Liver (tissue), 9 donors: Measurements from ENCODE around the gene PEX7. TPM values are rescaled to one million over a fixed set of nuclear protein-coding genes. Genes with fewer than 3 reads are reported as not detected.

ENCODE experiments used
- DNase-seq: peaks from one replicate; pipeline ENCODE4 v3.0.0-alpha.2; 2017; ENCODE audit warnings: low spot score
- H3K27ac ChIP-seq, 2 donors: one replicate each; pipeline ENCODE4 v1.7.0; 2013; ENCODE audit warnings: inconsistent platforms in 2 of 2, low read length in 2 of 2, control low read depth in 1 of 2, low read depth in 1 of 2, mild to moderate bottlenecking in 1 of 2
- H3K27me3 ChIP-seq, 4 donors: one replicate each; pipeline versions ENCODE4 v1.6.1 to v1.7.0; 2013; ENCODE audit warnings: low read length in 3 of 4, inconsistent platforms in 1 of 4, mild to moderate bottlenecking in 1 of 4, moderate library complexity in 1 of 4; ENCODE audit not compliant: control insufficient read depth in 4 of 4, insufficient read depth in 4 of 4
- H3K36me3 ChIP-seq, 4 donors: one replicate each; pipeline versions ENCODE4 v1.6.1 to v1.7.0; 2013; ENCODE audit warnings: low read length in 3 of 4, mild to moderate bottlenecking in 3 of 4, low read depth in 1 of 4, moderate library complexity in 1 of 4; ENCODE audit not compliant: control insufficient read depth in 4 of 4, insufficient read depth in 3 of 4
- H3K4me1 ChIP-seq, 4 donors: one replicate each; pipeline versions ENCODE4 v1.6.1 to v1.7.0; 2013; ENCODE audit warnings: low read length in 3 of 4, mild to moderate bottlenecking in 3 of 4, moderate library complexity in 1 of 4; ENCODE audit not compliant: control insufficient read depth in 4 of 4, insufficient read depth in 4 of 4
- H3K4me3 ChIP-seq, 3 donors: one replicate each; pipeline versions ENCODE4 v1.6.1 to v1.7.0; 2013; ENCODE audit warnings: low read length in 3 of 3, control low read depth in 1 of 3, low read depth in 1 of 3, mild to moderate bottlenecking in 1 of 3
- H3K9ac ChIP-seq, 2 donors: one replicate each; pipeline ENCODE4 v1.7.0; 2013; ENCODE audit warnings: low read length in 2 of 2, mild to moderate bottlenecking in 2 of 2, moderate library complexity in 2 of 2, control low read depth in 1 of 2, low read depth in 1 of 2
- H3K9me3 ChIP-seq, 4 donors: one replicate each; pipeline versions ENCODE4 v1.6.1 to v1.7.0; 2013; ENCODE audit warnings: low read length in 3 of 4; ENCODE audit not compliant: control insufficient read depth in 4 of 4
- EGR1 ChIP-seq, 2 donors: IDR thresholded peaks; 2 replicates each; pipeline ENCODE4 v1.6.1; 2016 to 2018; ENCODE audit warnings: antibody characterized with exemption in 2 of 2, low read depth in 2 of 2
- FOXA1 ChIP-seq: IDR thresholded peaks from 2 replicates; pipeline ENCODE4 v1.6.1; 2016; ENCODE audit warnings: antibody characterized with exemption
- FOXA2 ChIP-seq: IDR thresholded peaks from 2 replicates; pipeline ENCODE4 v1.6.1; 2016; ENCODE audit warnings: antibody characterized with exemption
- GABPA ChIP-seq, 2 donors: IDR thresholded peaks in 1 of 2; conservative IDR thresholded peaks in 1 of 2; 2 replicates each; pipeline ENCODE4 v1.6.1; 2016; ENCODE audit warnings: antibody characterized with exemption in 2 of 2, mild to moderate bottlenecking in 1 of 2, moderate library complexity in 1 of 2
- HNF4A ChIP-seq, 2 donors: conservative IDR thresholded peaks; 2 replicates each; pipeline ENCODE4 v1.6.1; 2016; ENCODE audit warnings: antibody characterized with exemption in 2 of 2, mild to moderate bottlenecking in 2 of 2
- HNF4G ChIP-seq: IDR thresholded peaks from 2 replicates; pipeline ENCODE4 v1.6.1; 2016; ENCODE audit warnings: antibody characterized with exemption
- JUND ChIP-seq, 2 donors: IDR thresholded peaks; 2 replicates each; pipeline ENCODE4 v1.6.1; 2016; ENCODE audit warnings: antibody characterized with exemption in 2 of 2
- NR2F2 ChIP-seq: IDR thresholded peaks from 2 replicates; pipeline ENCODE4 v1.6.1; 2016; ENCODE audit warnings: antibody characterized with exemption
- RAD21 ChIP-seq, 2 donors: IDR thresholded peaks; 2 replicates each; pipeline ENCODE4 v1.6.1; 2016; ENCODE audit warnings: antibody characterized with exemption in 2 of 2, mild to moderate bottlenecking in 2 of 2
- RXRA ChIP-seq, 2 donors: IDR thresholded peaks; 2 replicates each; pipeline ENCODE4 v1.6.1; 2017 to 2018; ENCODE audit warnings: antibody characterized with exemption in 2 of 2, mild to moderate bottlenecking in 1 of 2
- SP1 ChIP-seq: IDR thresholded peaks from 2 replicates; pipeline ENCODE4 v1.6.1; 2018; ENCODE audit warnings: antibody characterized with exemption, mild to moderate bottlenecking
- TAF1 ChIP-seq: conservative IDR thresholded peaks from 2 replicates; pipeline ENCODE4 v1.6.1; 2016; ENCODE audit warnings: antibody characterized with exemption, mild to moderate bottlenecking
- YY1 ChIP-seq: IDR thresholded peaks from 2 replicates; pipeline ENCODE4 v1.6.1; 2016; ENCODE audit warnings: antibody characterized with exemption, mild to moderate bottlenecking
- WGBS: extraction: QIAGEN DNeasy Blood & Tissue Kit; methylation state at CpG from one replicate; pipeline ENCODE4 v1.1.7; 2013; 5-methylcytosine and 5-hydroxymethylcytosine counted together
- polyA plus RNA-seq, 2 donors: library from polyadenylated mRNA; stranded (reverse) in 1 of 2; unstranded in 1 of 2; fragments of 200-250 nt in 1 of 2; fragments of >200 nt in 1 of 2; fragmentation: Nextera tagmentation in 1 of 2; extraction: Ambion mirVana in 1 of 2; gene quantifications; one replicate each; pipeline versions ENCODE4 v1.2.1 to v1.2.3, GENCODE V29; 2013 to 2015
- total RNA-seq, 2 donors: library from RNA; depleted of rRNA; stranded (reverse); fragments of >200 nt; gene quantifications; one replicate each; pipeline ENCODE4 v1.2.3, GENCODE V29; 2014
- TF ChIP-seq, protein P1 (sequence below): IDR thresholded peaks from 2 replicates; pipeline ENCODE4 v1.6.1; 2016; ENCODE audit warnings: antibody characterized with exemption, mild to moderate bottlenecking
- TF ChIP-seq, protein P2 (sequence below): IDR thresholded peaks from 2 replicates; pipeline ENCODE4 v1.6.1; 2016; ENCODE audit warnings: antibody characterized with exemption
- TF ChIP-seq, protein P3 (sequence below): fragments of 150-350 bp; IDR thresholded peaks from 2 replicates; pipeline ENCODE4 v1.5.1; 2017; ENCODE audit warnings: improper control_type of control experiment, low read depth, low read length; ENCODE audit not compliant: missing input control
- TF ChIP-seq, protein P4 (sequence below): IDR thresholded peaks from 2 replicates; pipeline ENCODE4 v1.6.1; 2016; ENCODE audit warnings: antibody characterized with exemption
- TF ChIP-seq, protein P5 (sequence below): IDR thresholded peaks from 2 replicates; pipeline ENCODE4 v1.6.1; 2016; ENCODE audit warnings: antibody characterized with exemption
- donor health status: healthy.
- donor health status: healthy.
- donor health status: healthy.
- donor health status: healthy.
- donor health status: healthy.

PEX7 gene
- total and polyA plus RNA-seq, 4 donors: 5.2 to 7.5 (median 6.2) TPM

DNA sequence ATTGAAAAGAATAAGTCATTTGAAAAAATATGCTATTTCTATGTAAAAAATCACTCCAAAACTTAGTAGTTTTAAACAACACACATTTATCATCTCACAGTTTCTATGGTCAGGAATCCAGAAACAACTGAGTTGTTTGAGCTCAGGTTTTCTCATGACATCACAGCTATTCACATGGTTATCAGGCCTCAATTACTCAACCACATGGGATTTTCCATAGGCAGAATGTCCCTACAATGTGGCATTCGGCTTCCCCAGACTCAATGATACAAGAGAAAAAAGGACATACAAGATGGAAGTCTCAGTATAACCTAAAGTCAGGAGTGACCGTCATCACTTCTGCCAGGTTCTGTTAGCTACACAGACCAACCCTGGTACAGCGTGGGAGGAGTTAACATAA is 96.3 kb downstream of the PEX7 start:
- Histone ChIP-seq H3K27ac (no peak overlapping the region), H3K36me3 (no peaks in the 10 kb centered on the region), H3K9ac (no peak overlapping the region), H3K9me3 (no peaks in the 10 kb centered on the region), H3K27me3 (peaks cover 0 to 12% (median 7%) of the 10 kb centered on the region in 4 donors), H3K4me3 (no peak overlapping the region), H3K4me1 (peaks cover 25 to 30% (median 25%) of the 10 kb centered on the region in 4 donors)
- no peak for DNase-seq
- no peak for TF ChIP-seq TAF1
- TF ChIP-seq HNF4G: no peak
- no peak for TF ChIP-seq EGR1 (IDR thresholded peaks at IDR 0.05; ENCODE audit: low read depth in 2 of 2)
- no peak for TF ChIP-seq YY1
- TF ChIP-seq, protein P1, sequence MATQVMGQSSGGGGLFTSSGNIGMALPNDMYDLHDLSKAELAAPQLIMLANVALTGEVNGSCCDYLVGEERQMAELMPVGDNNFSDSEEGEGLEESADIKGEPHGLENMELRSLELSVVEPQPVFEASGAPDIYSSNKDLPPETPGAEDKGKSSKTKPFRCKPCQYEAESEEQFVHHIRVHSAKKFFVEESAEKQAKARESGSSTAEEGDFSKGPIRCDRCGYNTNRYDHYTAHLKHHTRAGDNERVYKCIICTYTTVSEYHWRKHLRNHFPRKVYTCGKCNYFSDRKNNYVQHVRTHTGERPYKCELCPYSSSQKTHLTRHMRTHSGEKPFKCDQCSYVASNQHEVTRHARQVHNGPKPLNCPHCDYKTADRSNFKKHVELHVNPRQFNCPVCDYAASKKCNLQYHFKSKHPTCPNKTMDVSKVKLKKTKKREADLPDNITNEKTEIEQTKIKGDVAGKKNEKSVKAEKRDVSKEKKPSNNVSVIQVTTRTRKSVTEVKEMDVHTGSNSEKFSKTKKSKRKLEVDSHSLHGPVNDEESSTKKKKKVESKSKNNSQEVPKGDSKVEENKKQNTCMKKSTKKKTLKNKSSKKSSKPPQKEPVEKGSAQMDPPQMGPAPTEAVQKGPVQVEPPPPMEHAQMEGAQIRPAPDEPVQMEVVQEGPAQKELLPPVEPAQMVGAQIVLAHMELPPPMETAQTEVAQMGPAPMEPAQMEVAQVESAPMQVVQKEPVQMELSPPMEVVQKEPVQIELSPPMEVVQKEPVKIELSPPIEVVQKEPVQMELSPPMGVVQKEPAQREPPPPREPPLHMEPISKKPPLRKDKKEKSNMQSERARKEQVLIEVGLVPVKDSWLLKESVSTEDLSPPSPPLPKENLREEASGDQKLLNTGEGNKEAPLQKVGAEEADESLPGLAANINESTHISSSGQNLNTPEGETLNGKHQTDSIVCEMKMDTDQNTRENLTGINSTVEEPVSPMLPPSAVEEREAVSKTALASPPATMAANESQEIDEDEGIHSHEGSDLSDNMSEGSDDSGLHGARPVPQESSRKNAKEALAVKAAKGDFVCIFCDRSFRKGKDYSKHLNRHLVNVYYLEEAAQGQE: no peak
- no peak for TF ChIP-seq GABPA (IDR thresholded peaks at IDR 0.05 in 1 of 2, conservative IDR thresholded peaks at IDR 0.05 in 1 of 2)
- no peak for TF ChIP-seq HNF4A (conservative IDR thresholded peaks at IDR 0.05)
- no peak for TF ChIP-seq FOXA2
- no peak for TF ChIP-seq SP1
- TF ChIP-seq JUND (IDR thresholded peaks at IDR 0.05): no peak
- TF ChIP-seq, protein P2, sequence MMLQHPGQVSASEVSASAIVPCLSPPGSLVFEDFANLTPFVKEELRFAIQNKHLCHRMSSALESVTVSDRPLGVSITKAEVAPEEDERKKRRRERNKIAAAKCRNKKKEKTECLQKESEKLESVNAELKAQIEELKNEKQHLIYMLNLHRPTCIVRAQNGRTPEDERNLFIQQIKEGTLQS: no peak
- TF ChIP-seq, protein P3, sequence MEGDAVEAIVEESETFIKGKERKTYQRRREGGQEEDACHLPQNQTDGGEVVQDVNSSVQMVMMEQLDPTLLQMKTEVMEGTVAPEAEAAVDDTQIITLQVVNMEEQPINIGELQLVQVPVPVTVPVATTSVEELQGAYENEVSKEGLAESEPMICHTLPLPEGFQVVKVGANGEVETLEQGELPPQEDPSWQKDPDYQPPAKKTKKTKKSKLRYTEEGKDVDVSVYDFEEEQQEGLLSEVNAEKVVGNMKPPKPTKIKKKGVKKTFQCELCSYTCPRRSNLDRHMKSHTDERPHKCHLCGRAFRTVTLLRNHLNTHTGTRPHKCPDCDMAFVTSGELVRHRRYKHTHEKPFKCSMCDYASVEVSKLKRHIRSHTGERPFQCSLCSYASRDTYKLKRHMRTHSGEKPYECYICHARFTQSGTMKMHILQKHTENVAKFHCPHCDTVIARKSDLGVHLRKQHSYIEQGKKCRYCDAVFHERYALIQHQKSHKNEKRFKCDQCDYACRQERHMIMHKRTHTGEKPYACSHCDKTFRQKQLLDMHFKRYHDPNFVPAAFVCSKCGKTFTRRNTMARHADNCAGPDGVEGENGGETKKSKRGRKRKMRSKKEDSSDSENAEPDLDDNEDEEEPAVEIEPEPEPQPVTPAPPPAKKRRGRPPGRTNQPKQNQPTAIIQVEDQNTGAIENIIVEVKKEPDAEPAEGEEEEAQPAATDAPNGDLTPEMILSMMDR: no peak
- TF ChIP-seq, protein P4, sequence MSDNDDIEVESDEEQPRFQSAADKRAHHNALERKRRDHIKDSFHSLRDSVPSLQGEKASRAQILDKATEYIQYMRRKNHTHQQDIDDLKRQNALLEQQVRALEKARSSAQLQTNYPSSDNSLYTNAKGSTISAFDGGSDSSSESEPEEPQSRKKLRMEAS: no peak
- TF ChIP-seq RXRA (IDR thresholded peaks at IDR 0.05): no peak
- TF ChIP-seq, protein P5, sequence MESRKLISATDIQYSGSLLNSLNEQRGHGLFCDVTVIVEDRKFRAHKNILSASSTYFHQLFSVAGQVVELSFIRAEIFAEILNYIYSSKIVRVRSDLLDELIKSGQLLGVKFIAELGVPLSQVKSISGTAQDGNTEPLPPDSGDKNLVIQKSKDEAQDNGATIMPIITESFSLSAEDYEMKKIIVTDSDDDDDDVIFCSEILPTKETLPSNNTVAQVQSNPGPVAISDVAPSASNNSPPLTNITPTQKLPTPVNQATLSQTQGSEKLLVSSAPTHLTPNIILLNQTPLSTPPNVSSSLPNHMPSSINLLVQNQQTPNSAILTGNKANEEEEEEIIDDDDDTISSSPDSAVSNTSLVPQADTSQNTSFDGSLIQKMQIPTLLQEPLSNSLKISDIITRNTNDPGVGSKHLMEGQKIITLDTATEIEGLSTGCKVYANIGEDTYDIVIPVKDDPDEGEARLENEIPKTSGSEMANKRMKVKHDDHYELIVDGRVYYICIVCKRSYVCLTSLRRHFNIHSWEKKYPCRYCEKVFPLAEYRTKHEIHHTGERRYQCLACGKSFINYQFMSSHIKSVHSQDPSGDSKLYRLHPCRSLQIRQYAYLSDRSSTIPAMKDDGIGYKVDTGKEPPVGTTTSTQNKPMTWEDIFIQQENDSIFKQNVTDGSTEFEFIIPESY: no peak
- no peak for TF ChIP-seq RAD21 (IDR thresholded peaks at IDR 0.05)
- TF ChIP-seq FOXA1: no peak
- TF ChIP-seq NR2F2: no peak
- 79% methylated on average over 3 of the region's 3 CpGs for WGBS
